ENCODE measurements around the gene TCF4.

The TCF4 gene

DNA sequence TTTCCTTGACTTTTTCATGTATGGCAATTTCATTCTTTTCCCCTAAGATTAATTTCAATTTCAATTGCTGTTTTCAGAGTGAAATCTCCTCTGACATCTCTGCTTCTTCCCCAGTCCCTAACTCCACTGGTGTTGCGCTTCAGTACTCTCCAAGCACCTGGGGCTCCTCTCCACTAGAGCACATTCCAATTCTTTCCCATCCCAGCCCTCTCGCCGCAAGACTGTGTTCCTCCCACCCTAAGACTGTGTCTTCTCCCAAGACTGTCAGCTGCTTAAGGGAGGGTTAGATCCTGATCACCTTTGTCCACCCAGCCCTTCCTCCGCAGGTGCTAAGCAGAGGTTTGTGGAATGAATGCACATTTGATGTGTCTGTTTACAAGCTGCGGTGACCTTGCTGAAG lies 373.0 kb downstream of the TCF4 start:
- in situ Hi-C loops (cut with HindIII; ENCODE audit: low sequenced_read_pairs): no loop called here

- in situ Hi-C loops (cut with HindIII; ENCODE audit: low sequenced_read_pairs): no loop called here
These were observed 373.5 kb downstream of the TCF4 start for GRCh38 chr18:55214534-55214933.

DNA sequence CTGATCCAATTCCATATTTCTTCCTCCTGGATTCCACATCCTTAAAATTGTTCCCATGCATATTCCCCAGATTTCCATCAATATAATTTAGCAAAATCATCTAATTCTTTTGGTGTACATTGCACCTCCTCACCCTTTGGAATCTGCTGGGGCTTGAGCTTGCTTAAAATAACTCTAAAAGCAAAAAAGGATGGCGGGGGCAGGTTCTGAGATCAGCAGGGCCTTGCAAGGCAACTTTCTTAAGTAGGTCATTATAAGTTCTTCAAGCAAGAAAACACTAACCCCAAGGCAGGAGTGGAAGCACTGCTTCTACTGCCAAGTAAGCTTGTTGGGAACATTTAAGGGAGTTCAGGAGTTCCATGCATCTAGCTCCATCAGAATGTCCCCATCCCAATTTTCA lies 374.4 kb downstream of the TCF4 start:
- in situ Hi-C loops (cut with HindIII; ENCODE audit: low sequenced_read_pairs): no loop called here

DNA sequence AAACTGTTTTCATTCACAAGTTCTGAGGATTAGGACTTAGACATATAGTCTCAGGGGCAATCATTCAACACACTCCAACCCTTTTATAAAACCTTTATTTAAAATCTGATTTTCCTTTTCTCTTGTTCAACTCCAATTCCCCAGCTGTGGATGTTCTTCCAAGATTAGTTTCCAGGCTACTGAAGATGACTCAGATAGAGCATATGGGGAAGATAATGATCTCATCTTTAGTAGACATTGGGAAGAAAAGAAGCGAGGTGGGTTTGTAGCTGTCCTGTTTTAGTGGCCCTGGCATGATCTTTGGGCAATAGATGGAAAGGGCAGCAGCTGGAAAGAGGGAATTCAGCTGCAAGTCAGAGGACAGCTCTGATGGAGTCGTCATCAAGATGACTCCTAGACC lies 381.1 kb downstream of the TCF4 start:
- in situ Hi-C loops (cut with HindIII; ENCODE audit: low sequenced_read_pairs): no loop called here

GRCh38 chr18:55202232-55202917 lies 385.6 kb downstream of the TCF4 start:
- in situ Hi-C loops (cut with HindIII; ENCODE audit: low sequenced_read_pairs): no loop called here

GRCh38 chr18:55199291-55199963 lies 388.6 kb downstream of the TCF4 start:
- in situ Hi-C loops (cut with HindIII; ENCODE audit: low sequenced_read_pairs): no loop called here

GRCh38 chr18:55195863-55196262 lies 392.1 kb downstream of the TCF4 start:
- in situ Hi-C loops (cut with HindIII; ENCODE audit: low sequenced_read_pairs): no loop called here

- in situ Hi-C loops (cut with HindIII; ENCODE audit: low sequenced_read_pairs): no loop called here
These were observed 398.0 kb downstream of the TCF4 start for GRCh38 chr18:55189972-55190371.

GRCh38 chr18:55186588-55186987 lies 401.4 kb downstream of the TCF4 start:
- in situ Hi-C loops (cut with HindIII; ENCODE audit: low sequenced_read_pairs): no loop called here

GRCh38 chr18:55185391-55185790 lies 402.6 kb downstream of the TCF4 start:
- in situ Hi-C loops (cut with HindIII; ENCODE audit: low sequenced_read_pairs): no loop called here

GRCh38 chr18:55179835-55180234 lies 408.2 kb downstream of the TCF4 start:
- in situ Hi-C loops (cut with HindIII; ENCODE audit: low sequenced_read_pairs): no loop called here

DNA sequence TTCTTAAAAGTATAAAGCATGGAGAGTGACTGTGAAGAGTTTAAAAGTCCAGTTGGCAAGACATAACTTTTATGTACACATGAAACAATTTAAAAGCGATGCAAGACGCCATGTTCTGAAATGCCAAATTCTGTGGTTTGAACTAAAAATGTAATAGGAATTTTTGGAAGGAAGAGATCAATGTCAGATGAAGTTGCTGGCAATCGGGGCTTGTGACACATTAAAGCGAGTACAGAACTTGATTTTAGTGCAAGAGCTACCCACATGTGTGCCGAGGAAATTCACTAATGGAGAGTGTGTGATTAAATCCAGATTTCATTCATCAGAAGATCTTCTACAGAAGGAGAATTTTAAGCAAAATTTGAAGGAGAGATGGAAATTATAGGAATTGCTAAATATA lies 408.6 kb downstream of the TCF4 start:
- in situ Hi-C loops (cut with HindIII; ENCODE audit: low sequenced_read_pairs): no loop called here

GRCh38 chr18:55173291-55173690 lies 414.7 kb downstream of the TCF4 start:
- in situ Hi-C loops (cut with HindIII; ENCODE audit: low sequenced_read_pairs): no loop called here

Data from DLD1 (cell line).